Measurements from ENCODE around the gene ZNF764. TPM values are rescaled to one million over a fixed set of nuclear protein-coding genes. Genes with fewer than 3 reads are reported as not detected.

The ZNF764 gene
- total RNA-seq, 4 donors from 2014 or later = 8.7 to 14.0 (median 11.3) TPM

DNA sequence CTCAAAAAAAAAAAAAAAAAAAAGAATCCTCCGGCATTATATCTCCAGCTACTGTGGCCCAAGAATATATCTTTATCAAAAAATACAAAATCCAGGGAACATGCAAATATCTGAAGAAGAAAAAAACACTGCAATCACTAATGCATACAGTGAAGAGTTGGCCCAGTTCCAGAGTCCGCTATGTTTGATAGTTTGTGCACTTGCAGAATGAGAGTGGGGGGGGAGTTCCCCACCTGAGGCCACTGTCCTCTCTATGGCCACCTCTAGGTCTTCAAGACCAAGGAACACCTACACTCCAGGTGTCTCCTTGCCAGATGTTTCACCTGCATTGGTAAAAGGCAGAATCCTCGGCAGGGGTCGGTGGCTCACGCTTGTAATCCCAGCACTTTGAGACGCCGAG, 23.3 kb upstream of the ZNF764 start:
- H3K4me1 ChIP-seq = peaks cover 15 to 56% (median 38%) of the 10 kb centered on the region in 4 donors
- H3K36me3 ChIP-seq = peaks cover 18 to 74% (median 49%) of the 10 kb centered on the region in 4 donors
- 86% methylated on average over 7 of the region's 7 CpGs for WGBS
- TF ChIP-seq, protein P1, sequence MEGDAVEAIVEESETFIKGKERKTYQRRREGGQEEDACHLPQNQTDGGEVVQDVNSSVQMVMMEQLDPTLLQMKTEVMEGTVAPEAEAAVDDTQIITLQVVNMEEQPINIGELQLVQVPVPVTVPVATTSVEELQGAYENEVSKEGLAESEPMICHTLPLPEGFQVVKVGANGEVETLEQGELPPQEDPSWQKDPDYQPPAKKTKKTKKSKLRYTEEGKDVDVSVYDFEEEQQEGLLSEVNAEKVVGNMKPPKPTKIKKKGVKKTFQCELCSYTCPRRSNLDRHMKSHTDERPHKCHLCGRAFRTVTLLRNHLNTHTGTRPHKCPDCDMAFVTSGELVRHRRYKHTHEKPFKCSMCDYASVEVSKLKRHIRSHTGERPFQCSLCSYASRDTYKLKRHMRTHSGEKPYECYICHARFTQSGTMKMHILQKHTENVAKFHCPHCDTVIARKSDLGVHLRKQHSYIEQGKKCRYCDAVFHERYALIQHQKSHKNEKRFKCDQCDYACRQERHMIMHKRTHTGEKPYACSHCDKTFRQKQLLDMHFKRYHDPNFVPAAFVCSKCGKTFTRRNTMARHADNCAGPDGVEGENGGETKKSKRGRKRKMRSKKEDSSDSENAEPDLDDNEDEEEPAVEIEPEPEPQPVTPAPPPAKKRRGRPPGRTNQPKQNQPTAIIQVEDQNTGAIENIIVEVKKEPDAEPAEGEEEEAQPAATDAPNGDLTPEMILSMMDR (IDR thresholded peaks at IDR 0.05) = no peak
- TF ChIP-seq POLR2A (IDR thresholded peaks at IDR 0.05; ENCODE audit: low read depth) (no peak), EP300 (IDR thresholded peaks at IDR 0.05) (no peak), POLR2AphosphoS5 (IDR thresholded peaks at IDR 0.05) (no peak)
- intact Hi-C loops (cut with DNase I) = no loop called here
- no peaks in the 10 kb centered on the region for H3K27me3 ChIP-seq
- no peak overlapping the region for H3K4me3 ChIP-seq
- no peaks in the 10 kb centered on the region for H3K9me3 ChIP-seq
- no peak overlapping the region for H3K27ac ChIP-seq (replicated peaks in 1 of 4)
- no peak for DNase-seq (ENCODE audit: extremely low spot score)

DNA sequence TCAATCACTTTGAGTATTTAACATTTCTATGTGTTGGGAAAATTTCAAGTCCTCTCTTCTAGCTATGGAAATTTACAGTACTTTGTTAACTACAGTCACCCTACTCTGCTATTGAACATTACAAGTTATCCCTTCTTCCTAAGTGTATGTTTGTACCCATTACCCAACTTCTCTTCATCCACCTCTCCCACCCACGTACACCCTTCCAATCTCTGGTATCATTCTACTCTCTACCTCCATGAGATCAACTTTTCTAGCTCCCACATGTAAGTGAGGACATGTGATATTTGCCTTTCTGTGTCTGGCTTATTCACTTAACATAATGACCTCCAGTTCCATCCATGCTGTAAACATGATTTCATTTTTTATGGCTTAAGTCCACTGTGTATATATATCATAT, 16.5 kb upstream of the ZNF764 start:
- TF ChIP-seq POLR2AphosphoS5 (IDR thresholded peaks at IDR 0.05) = no peak
- no peak for TF ChIP-seq POLR2A (IDR thresholded peaks at IDR 0.05; ENCODE audit: low read depth)
- no peak for TF ChIP-seq EP300 (IDR thresholded peaks at IDR 0.05)
- TF ChIP-seq, protein P1 (IDR thresholded peaks at IDR 0.05) = no peak
- WGBS = 92% methylated on average over 1 of the region's 1 CpG

GRCh38 chr16:30571445-30572322, 13.5 kb upstream of the ZNF764 start, which contains the start of gene ZNF688:
ZNF688 (minus strand) TSS chr16:30571714; CDS start chr16:30571629, 85 bp downstream.
- intact Hi-C loops (cut with DNase I) = no loop called here
- no peaks in the 10 kb centered on the region for H3K27me3 ChIP-seq
- H3K9me3 ChIP-seq = no peaks in the 10 kb centered on the region
- DNase-seq (ENCODE audit: extremely low spot score) = peak; percentile 99
- H3K36me3 ChIP-seq = peaks cover 0 to 13% (median 3%) of the 10 kb centered on the region in 4 donors
- TF ChIP-seq POLR2A (IDR thresholded peaks at IDR 0.05; ENCODE audit: low read depth) (peak; percentile 29), POLR2AphosphoS5 (IDR thresholded peaks at IDR 0.05) (peak; percentile 82 to 86), EP300 (IDR thresholded peaks at IDR 0.05) (no peak)
- TF ChIP-seq, protein P1 (IDR thresholded peaks at IDR 0.05) = no peak
- 0% methylated on average over 24 of the region's 67 CpGs for WGBS
- peak within 1 kb of the TSS; percentile 95 to 100 (median 98) for H3K27ac ChIP-seq (replicated peaks in 1 of 4)
- peaks cover 22 to 29% (median 24%) of the 10 kb centered on the region in 4 donors for H3K4me1 ChIP-seq
- peak within 1 kb of the TSS; percentile 87 to 95 (median 90) for H3K4me3 ChIP-seq

More for the DNA sequence above, 16.5 kb upstream of the ZNF764 start:
- no peaks in the 10 kb centered on the region for H3K27me3 ChIP-seq
- no peak overlapping the region for H3K4me3 ChIP-seq
- peaks cover 0 to 36% (median 16%) of the 10 kb centered on the region in 4 donors for H3K36me3 ChIP-seq
- intact Hi-C loops (cut with DNase I) = no loop called here
- H3K4me1 ChIP-seq = peaks cover 22 to 28% (median 24%) of the 10 kb centered on the region in 4 donors
- H3K27ac ChIP-seq (replicated peaks in 1 of 4) = no peak overlapping the region
- H3K9me3 ChIP-seq = no peaks in the 10 kb centered on the region
- no peak for DNase-seq (ENCODE audit: extremely low spot score)

- 16% methylated on average over 11 of the region's 22 CpGs for WGBS
- Histone ChIP-seq H3K27ac (replicated peaks in 1 of 4) (peak overlapping the region; percentile 95 to 100 (median 98)), H3K9me3 (no peaks in the 10 kb centered on the region), H3K36me3 (peaks cover 0 to 10% (median 3%) of the 10 kb centered on the region in 4 donors), H3K4me1 (peaks cover 22 to 29% (median 24%) of the 10 kb centered on the region in 4 donors), H3K4me3 (peak overlapping the region; percentile 87 to 95 (median 90)), H3K27me3 (no peaks in the 10 kb centered on the region)
- TF ChIP-seq POLR2A (IDR thresholded peaks at IDR 0.05; ENCODE audit: low read depth) = no peak
- intact Hi-C loops (cut with DNase I) = no loop called here
- DNase-seq (ENCODE audit: extremely low spot score) = no peak
Measured at GRCh38 chr16:30570636-30571444, 12.7 kb upstream of the ZNF764 start.

Data from esophagus muscularis mucosa (tissue), 4 donors.